HL-60 (cell line): Measurements from ENCODE around the gene HECW1.

Experiments used
- DNase-seq, 2 experiments: peaks; one replicate each; pipeline ENCODE4 v3.0.0-alpha.2; 2010 to 2020; ENCODE audit warnings: low read depth in 1 of 2, low spot score in 1 of 2
- H3K27ac ChIP-seq: fragments of 250-450 bp; sonication (Bioruptor Pico); replicated peaks from 2 replicates; pipeline ENCODE4 v1.5.1; 2020; ENCODE audit warnings: mild to moderate bottlenecking, moderate library complexity
- H3K27me3 ChIP-seq: fragments of 250-450 bp; sonication (Bioruptor Pico); 2 replicates; pipeline ENCODE4 v1.5.1; 2021; ENCODE audit warnings: mild to moderate bottlenecking, moderate library complexity; ENCODE audit not compliant: insufficient read depth, poor library complexity, severe bottlenecking
- H3K4me3 ChIP-seq: replicated peaks from 2 replicates; pipeline ENCODE4 v1.5.1; 2011; ENCODE audit warnings: mild to moderate bottlenecking, control low read depth, low read length; ENCODE audit not compliant: insufficient read depth
- GABPA ChIP-seq: IDR thresholded peaks from 2 replicates; pipeline ENCODE4 v1.6.1; 2012; ENCODE audit warnings: low read depth
- POLR2AphosphoS5 ChIP-seq: IDR thresholded peaks from 2 replicates; pipeline ENCODE4 v1.6.1; 2012; ENCODE audit warnings: low read depth
- SPI1 ChIP-seq: IDR thresholded peaks from 2 replicates; pipeline ENCODE4 v1.6.1; 2012; ENCODE audit warnings: low read depth, mild to moderate bottlenecking, borderline replicate concordance
- TF ChIP-seq, protein P1 (sequence below): IDR thresholded peaks from 2 replicates; pipeline ENCODE4 v1.6.1; 2012; ENCODE audit warnings: low read depth; ENCODE audit not compliant: insufficient replicate concordance
- TF ChIP-seq, protein P2 (sequence below): IDR thresholded peaks from one replicate; pipeline ENCODE4 v1.5.1; 2011; ENCODE audit warnings: low read length, control low read depth, inconsistent platforms; ENCODE audit not compliant: insufficient read depth

Gene HECW1

DNA sequence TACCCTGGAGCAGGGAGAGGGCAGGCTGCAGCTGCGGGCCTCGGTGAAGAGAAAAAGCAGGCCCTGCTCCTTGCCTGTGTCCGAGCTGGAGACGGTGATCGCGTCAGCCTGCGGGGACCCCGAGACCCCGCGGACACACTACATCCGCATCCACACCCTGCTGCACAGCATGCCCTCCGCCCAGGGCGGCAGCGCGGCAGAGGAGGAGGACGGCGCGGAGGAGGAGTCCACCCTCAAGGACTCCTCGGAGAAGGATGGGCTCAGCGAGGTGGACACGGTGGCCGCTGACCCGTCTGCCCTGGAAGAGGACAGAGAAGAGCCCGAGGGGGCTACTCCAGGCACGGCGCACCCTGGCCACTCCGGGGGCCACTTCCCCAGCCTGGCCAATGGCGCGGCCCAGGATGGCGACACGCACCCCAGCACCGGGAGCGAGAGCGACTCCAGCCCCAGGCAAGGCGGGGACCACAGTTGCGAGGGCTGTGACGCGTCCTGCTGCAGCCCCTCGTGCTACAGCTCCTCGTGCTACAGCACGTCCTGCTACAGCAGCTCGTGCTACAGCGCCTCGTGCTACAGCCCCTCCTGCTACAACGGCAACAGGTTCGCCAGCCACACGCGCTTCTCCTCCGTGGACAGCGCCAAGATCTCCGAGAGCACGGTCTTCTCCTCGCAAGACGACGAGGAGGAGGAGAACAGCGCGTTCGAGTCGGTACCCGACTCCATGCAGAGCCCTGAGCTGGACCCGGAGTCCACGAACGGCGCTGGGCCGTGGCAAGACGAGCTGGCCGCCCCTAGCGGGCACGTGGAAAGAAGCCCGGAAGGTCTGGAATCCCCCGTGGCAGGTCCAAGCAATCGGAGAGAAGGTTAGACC, 332.5 kb downstream of the HECW1 start:
- no peaks in the 10 kb centered on the region for H3K27me3 ChIP-seq
- H3K4me3 ChIP-seq = no peak overlapping the region
- H3K27ac ChIP-seq = no peak overlapping the region
- no peak for DNase-seq
- TF ChIP-seq POLR2AphosphoS5 (no peak), GABPA (no peak), SPI1 (no peak)
- TF ChIP-seq, protein P1, sequence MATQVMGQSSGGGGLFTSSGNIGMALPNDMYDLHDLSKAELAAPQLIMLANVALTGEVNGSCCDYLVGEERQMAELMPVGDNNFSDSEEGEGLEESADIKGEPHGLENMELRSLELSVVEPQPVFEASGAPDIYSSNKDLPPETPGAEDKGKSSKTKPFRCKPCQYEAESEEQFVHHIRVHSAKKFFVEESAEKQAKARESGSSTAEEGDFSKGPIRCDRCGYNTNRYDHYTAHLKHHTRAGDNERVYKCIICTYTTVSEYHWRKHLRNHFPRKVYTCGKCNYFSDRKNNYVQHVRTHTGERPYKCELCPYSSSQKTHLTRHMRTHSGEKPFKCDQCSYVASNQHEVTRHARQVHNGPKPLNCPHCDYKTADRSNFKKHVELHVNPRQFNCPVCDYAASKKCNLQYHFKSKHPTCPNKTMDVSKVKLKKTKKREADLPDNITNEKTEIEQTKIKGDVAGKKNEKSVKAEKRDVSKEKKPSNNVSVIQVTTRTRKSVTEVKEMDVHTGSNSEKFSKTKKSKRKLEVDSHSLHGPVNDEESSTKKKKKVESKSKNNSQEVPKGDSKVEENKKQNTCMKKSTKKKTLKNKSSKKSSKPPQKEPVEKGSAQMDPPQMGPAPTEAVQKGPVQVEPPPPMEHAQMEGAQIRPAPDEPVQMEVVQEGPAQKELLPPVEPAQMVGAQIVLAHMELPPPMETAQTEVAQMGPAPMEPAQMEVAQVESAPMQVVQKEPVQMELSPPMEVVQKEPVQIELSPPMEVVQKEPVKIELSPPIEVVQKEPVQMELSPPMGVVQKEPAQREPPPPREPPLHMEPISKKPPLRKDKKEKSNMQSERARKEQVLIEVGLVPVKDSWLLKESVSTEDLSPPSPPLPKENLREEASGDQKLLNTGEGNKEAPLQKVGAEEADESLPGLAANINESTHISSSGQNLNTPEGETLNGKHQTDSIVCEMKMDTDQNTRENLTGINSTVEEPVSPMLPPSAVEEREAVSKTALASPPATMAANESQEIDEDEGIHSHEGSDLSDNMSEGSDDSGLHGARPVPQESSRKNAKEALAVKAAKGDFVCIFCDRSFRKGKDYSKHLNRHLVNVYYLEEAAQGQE = no peak
- TF ChIP-seq, protein P2, sequence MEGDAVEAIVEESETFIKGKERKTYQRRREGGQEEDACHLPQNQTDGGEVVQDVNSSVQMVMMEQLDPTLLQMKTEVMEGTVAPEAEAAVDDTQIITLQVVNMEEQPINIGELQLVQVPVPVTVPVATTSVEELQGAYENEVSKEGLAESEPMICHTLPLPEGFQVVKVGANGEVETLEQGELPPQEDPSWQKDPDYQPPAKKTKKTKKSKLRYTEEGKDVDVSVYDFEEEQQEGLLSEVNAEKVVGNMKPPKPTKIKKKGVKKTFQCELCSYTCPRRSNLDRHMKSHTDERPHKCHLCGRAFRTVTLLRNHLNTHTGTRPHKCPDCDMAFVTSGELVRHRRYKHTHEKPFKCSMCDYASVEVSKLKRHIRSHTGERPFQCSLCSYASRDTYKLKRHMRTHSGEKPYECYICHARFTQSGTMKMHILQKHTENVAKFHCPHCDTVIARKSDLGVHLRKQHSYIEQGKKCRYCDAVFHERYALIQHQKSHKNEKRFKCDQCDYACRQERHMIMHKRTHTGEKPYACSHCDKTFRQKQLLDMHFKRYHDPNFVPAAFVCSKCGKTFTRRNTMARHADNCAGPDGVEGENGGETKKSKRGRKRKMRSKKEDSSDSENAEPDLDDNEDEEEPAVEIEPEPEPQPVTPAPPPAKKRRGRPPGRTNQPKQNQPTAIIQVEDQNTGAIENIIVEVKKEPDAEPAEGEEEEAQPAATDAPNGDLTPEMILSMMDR = no peak

DNA sequence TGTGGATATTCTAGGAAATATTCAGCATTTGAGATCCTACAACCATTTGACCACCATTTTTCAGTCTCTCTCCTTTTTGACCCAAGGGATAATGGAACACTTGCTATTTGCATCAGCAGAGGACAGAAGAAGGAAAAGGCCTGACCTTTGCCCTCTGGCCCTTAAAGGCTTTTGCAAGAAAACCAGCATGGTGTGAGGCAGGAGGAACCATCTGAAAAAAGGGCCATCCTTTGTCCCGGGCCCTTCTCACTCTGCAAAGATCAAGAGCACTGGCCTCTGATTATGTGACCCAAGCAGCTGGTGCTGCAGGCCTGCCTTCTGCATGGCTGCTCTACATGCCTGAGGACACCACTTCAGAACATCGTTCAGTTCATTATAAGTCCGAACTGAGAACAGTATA, 337.1 kb downstream of the HECW1 start:
- no peak overlapping the region for H3K4me3 ChIP-seq
- no peaks in the 10 kb centered on the region for H3K27me3 ChIP-seq
- H3K27ac ChIP-seq = no peak overlapping the region
- TF ChIP-seq, protein P2 = no peak
- no peak for TF ChIP-seq GABPA
- TF ChIP-seq, protein P1 = no peak
- TF ChIP-seq SPI1 = no peak
- no peak for TF ChIP-seq POLR2AphosphoS5
- no peak for DNase-seq

DNA sequence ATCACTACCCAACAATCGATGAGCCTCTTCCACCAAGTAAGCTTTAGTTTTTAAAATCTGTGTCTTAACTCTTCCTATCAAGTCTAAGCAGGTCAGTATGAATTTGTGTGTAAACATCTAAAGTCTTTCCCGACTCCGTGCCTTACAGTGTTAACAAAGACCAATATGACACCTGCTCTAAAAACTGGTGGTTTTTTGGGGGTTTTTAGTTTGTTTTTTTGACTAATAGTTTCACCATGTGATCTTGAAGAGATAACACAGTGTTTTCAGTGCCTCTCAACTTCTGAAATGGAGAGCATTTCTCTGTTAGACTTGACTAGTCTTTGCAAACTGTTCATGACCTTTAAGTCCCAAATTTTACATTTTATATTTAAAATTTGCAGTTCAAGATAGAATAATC, 338.4 kb downstream of the HECW1 start:
- no peak overlapping the region for H3K27ac ChIP-seq
- H3K27me3 ChIP-seq = no peaks in the 10 kb centered on the region
- H3K4me3 ChIP-seq = no peak overlapping the region
- DNase-seq = no peak
- no peak for TF ChIP-seq POLR2AphosphoS5
- TF ChIP-seq, protein P1 = no peak
- TF ChIP-seq, protein P2 = no peak
- no peak for TF ChIP-seq GABPA
- no peak for TF ChIP-seq SPI1
